Measurements from ENCODE around the gene TRIM54. TPM values are rescaled to one million over a fixed set of nuclear protein-coding genes. Genes with fewer than 3 reads are reported as not detected.

The TRIM54 gene
- total and polyA plus RNA-seq, 9 of the 15 experiments (the other 6 are each of a cell fraction or from before 2014, with no cell fraction given) = not detected

- TF ChIP-seq ZBTB40 (IDR thresholded peaks at IDR 0.05) = peak; percentile 69
- no peak for TF ChIP-seq ZBTB40 (CRISPR knock-in tag; IDR thresholded peaks at IDR 0.05)
- TF ChIP-seq HEY1 (CRISPR knock-in tag; IDR thresholded peaks at IDR 0.05; ENCODE audit: borderline replicate concordance) = no peak
- no peak for TF ChIP-seq GABPB2 (CRISPR knock-in tag; conservative IDR thresholded peaks at IDR 0.05)
- no peak for TF ChIP-seq RBM15 (IDR thresholded peaks at IDR 0.05; ENCODE audit: insufficient read depth, low read length)
- peak; percentile 50 for TF ChIP-seq ETS1 (conservative IDR thresholded peaks at IDR 0.05; ENCODE audit: control insufficient read depth, low read depth, low read length)
- TF ChIP-seq MEF2A (IDR thresholded peaks at IDR 0.05; ENCODE audit: control insufficient read depth, low read depth, low read length) = no peak
- TF ChIP-seq SFPQ (IDR thresholded peaks at IDR 0.05; ENCODE audit: low read depth, low read length) = no peak
- peak; percentile 88 for TF ChIP-seq TOE1 (IDR thresholded peaks at IDR 0.05; ENCODE audit: borderline replicate concordance)
- no peak for TF ChIP-seq TOE1 (CRISPR knock-in tag; IDR thresholded peaks at IDR 0.05; ENCODE audit: borderline replicate concordance, low read depth)
- no peak; the same call in 1 of the 2 replicates for TF ChIP-seq ZNF583 (CRISPR knock-in tag; IDR thresholded peaks at IDR 0.05)
- no peak for TF ChIP-seq ZNF280B (CRISPR knock-in tag; IDR thresholded peaks at IDR 0.05)
- TF ChIP-seq NFRKB (IDR thresholded peaks at IDR 0.05; ENCODE audit: low read depth) = peak; percentile 91
Observed at GRCh38 chr2:27356382-27357181, 74.4 kb downstream of the TRIM54 start, which contains the start of gene GTF3C2 (continued).
